Stimulated activated naive B cell treated with anti-CD40 and anti-IgM and Interleukin-4, amounts not matched to agents 10 μg/mL and 1 μg/mL and 100 μg/mL, for 72 hours (primary cell): ENCODE measurements around the gene PRKACA.
A peak's percentile ranks its signal among the peaks of the same experiment; 100 is the strongest.

ENCODE experiments used
- ATAC-seq, 2 donors: fragments of 150-1000 bp; cut with Tn5 transposase; replicated peaks; 2 replicates each; pipeline ENCODE4 v1.10.0; 2021; ENCODE audit warnings: moderate library complexity in 1 of 2
- DNase-seq: peaks from one replicate; pipeline ENCODE4 v3.0.0; 2021
- H3K27ac Mint-ChIP-seq: one replicate; pipeline ENCODE4 v1.8.0; 2022; ENCODE audit warnings: mild to moderate bottlenecking, mixed read lengths
- H3K27me3 Mint-ChIP-seq, 2 donors: one replicate each; pipeline ENCODE4 v1.8.0; 2022; ENCODE audit warnings: mixed read lengths in 2 of 2
- H3K36me3 Mint-ChIP-seq, 2 donors: one replicate each; pipeline ENCODE4 v1.8.0; 2022; ENCODE audit warnings: mixed read lengths in 2 of 2, mild to moderate bottlenecking in 1 of 2
- H3K4me1 Mint-ChIP-seq, 2 donors: one replicate each; pipeline ENCODE4 v1.8.0; 2022; ENCODE audit warnings: mixed read lengths in 2 of 2, mild to moderate bottlenecking in 1 of 2
- H3K4me3 Mint-ChIP-seq, 2 donors: one replicate each; pipeline ENCODE4 v1.8.0; 2022; ENCODE audit warnings: mild to moderate bottlenecking in 2 of 2, mixed read lengths in 2 of 2, moderate library complexity in 1 of 2
- H3K9me3 Mint-ChIP-seq, 2 donors: one replicate each; pipeline ENCODE4 v1.8.0; 2022; ENCODE audit warnings: mixed read lengths in 2 of 2, mild to moderate bottlenecking in 1 of 2

The PRKACA gene

GRCh38 chr19:14139944-14140343 lies 22.4 kb upstream of the PRKACA start:
- Mint-ChIP-seq H3K9me3 (no peaks in the 10 kb centered on the region), H3K4me3 (no peak overlapping the region), H3K36me3 (peaks cover 6 to 12% of the 10 kb centered on the region in 2 donors), H3K27me3 (no peaks in the 10 kb centered on the region), H3K4me1 (peaks cover 18 to 25% of the 10 kb centered on the region in 2 donors), H3K27ac (no peak overlapping the region)
- no peak for ATAC-seq
- no peak for DNase-seq

DNA sequence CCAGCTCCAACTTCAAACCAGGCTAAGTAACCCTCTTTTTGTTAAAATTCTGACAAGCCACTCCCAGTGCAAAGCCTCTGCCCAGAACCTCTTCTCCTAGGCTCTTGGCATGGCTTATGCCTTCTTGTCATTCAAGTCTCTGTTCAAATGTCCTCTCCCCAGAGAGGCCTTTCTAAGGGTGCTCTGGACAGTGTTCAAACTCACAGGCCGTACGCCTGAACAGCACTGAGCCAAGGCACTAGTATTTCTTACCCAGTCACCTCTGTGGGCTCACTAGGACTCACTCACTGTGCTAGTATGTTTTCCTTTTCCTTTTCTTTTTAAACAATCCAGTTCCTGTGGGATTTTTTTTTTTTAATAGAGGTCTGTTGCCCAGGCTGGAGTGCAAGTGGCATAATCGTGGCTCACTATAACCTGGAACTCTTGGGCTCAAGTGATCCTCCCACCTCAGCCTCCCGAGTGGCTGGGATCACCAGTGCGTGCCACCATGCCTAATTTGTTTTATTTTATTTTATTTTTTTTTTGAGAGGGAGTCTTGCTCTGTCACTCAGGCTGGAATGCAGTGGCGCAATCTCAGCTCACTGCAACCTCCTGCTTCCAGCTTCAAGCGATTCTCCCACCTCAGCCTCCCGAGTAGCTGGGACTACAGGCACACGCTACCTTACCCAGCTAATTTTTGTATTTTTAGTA lies 21.2 kb upstream of the PRKACA start:
- peaks cover 18 to 30% of the 10 kb centered on the region in 2 donors for H3K4me1 Mint-ChIP-seq
- DNase-seq (no peak), ATAC-seq (no peak)
- no peaks in the 10 kb centered on the region for H3K9me3 Mint-ChIP-seq
- peaks cover 6 to 12% of the 10 kb centered on the region in 2 donors for H3K36me3 Mint-ChIP-seq
- peak overlapping the region; percentile 76 for H3K27ac Mint-ChIP-seq
- peak overlapping the region; percentile 58 to 62 for H3K4me3 Mint-ChIP-seq
- H3K27me3 Mint-ChIP-seq, result no peaks in the 10 kb centered on the region

- Mint-ChIP-seq H3K9me3 (no peaks in the 10 kb centered on the region), H3K4me1 (peaks cover 18 to 30% of the 10 kb centered on the region in 2 donors), H3K27ac (peak within 1 kb of the TSS; percentile 92), H3K36me3 (peaks cover 6 to 12% of the 10 kb centered on the region in 2 donors), H3K4me3 (peak within 1 kb of the TSS; percentile 77 to 86), H3K27me3 (no peaks in the 10 kb centered on the region)
- peak; percentile 84 to 88 for ATAC-seq
- peak; percentile 99 for DNase-seq
Observed at GRCh38 chr19:14136509-14137281, 19.1 kb upstream of the PRKACA start, which contains the start of gene ASF1B. Gene ASF1B, minus strand, starts transcription at chr19:14136589. Its CDS starts 133 bp downstream, at chr19:14136456.

DNA sequence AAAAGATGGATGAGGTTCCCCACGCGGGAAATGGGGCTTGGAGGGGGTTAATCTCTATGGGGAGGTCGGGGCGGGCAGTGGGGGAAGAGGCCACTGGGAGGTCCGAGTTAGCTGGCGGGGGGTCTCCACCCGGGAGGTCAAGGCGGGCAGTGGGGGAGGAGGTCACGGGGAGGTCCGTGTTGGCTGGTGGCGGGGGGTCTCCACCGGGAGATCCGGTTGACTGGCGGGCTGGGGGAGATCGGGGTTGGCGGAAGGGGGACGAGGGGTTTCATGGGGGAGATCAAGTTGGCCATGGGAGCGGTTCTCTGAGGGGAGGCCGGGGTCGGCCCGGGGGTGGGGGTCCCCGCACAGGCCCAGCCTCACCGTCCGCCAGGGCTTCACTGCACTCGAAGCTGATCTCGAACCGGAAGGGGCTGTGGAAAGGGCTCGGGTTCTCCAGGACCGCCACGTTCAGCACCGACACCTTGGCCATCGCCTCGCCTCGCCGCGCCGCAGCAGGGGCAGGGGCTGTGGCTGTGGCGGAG lies 18.5 kb upstream of the PRKACA start:
- ATAC-seq, result peak; percentile 0 to 3
- peak overlapping the region; percentile 92 for H3K27ac Mint-ChIP-seq
- no peaks in the 10 kb centered on the region for H3K27me3 Mint-ChIP-seq
- peak overlapping the region; percentile 77 to 86 for H3K4me3 Mint-ChIP-seq
- DNase-seq, result no peak
- peaks cover 6 to 12% of the 10 kb centered on the region in 2 donors for H3K36me3 Mint-ChIP-seq
- peaks cover 18 to 30% of the 10 kb centered on the region in 2 donors for H3K4me1 Mint-ChIP-seq
- no peaks in the 10 kb centered on the region for H3K9me3 Mint-ChIP-seq

DNA sequence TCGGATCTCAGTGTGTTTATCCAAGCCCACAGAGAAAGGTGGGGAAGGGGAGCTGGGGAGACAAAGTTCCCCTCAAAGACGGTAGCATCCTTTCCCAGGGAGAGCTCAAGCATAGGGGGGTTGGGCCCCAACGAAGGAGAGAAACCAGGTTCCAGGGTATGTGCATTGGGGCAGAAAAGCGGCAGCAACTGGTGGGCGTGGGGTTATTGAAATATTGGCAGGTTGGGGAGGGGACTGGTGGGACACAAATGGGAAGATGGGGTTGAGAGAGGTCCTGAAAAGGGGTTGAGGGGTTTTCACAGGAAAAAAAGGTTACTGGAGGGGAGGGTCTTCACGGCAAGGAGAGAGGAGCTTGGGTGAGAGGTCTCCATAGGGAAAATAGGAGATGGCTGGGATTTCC lies 17.8 kb upstream of the PRKACA start:
- H3K27ac Mint-ChIP-seq, result peak overlapping the region; percentile 92
- H3K4me3 Mint-ChIP-seq, result peak overlapping the region; percentile 77 to 86
- ATAC-seq (no peak), DNase-seq (no peak)
- peaks cover 18 to 30% of the 10 kb centered on the region in 2 donors for H3K4me1 Mint-ChIP-seq
- no peaks in the 10 kb centered on the region for H3K9me3 Mint-ChIP-seq
- no peaks in the 10 kb centered on the region for H3K27me3 Mint-ChIP-seq
- peaks cover 6 to 12% of the 10 kb centered on the region in 2 donors for H3K36me3 Mint-ChIP-seq

DNA sequence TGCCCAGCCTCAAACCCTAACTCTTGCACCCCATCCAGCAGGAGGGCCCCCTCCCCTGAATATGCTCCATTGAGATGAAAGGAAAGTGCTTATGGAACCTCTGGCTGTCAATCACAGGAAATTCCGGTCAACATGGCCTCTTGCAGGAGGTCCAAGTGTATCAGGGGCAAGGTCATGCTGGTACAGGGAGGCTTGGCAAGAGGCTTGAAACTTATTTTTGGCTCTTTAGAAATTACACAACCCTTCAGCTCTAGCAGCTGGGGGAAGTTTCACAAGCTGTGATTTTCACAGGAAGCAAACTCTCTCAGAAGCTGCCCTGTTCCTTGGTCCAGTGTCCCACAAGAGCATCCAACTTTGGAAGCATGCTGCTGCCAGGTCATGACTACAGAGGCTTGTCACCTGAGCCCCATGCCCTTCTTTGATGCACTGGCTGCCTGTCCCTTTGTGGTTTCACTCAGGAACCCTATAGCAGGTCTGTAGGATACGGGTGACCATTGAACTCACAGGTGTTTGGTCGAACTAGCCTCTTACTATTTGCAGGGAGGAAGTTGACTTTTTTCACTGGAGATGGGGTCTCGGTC lies 10.5 kb upstream of the PRKACA start:
- Mint-ChIP-seq H3K9me3 (no peaks in the 10 kb centered on the region), H3K27ac (peak overlapping the region; percentile 25), H3K27me3 (no peaks in the 10 kb centered on the region), H3K36me3 (no peaks in the 10 kb centered on the region), H3K4me3 (no peak overlapping the region), H3K4me1 (peaks cover 2 to 5% of the 10 kb centered on the region in 2 donors)
- DNase-seq, result no peak
- peak in 1 of 2 donors; percentile 16 for ATAC-seq

- Mint-ChIP-seq H3K36me3 (no peaks in the 10 kb centered on the region), H3K4me1 (peaks cover 2 to 5% of the 10 kb centered on the region in 2 donors), H3K9me3 (no peaks in the 10 kb centered on the region), H3K27ac (no peak overlapping the region), H3K27me3 (no peaks in the 10 kb centered on the region), H3K4me3 (no peak overlapping the region)
- no peak for DNase-seq
- ATAC-seq, result no peak
Observed at GRCh38 chr19:14127176-14127575, 9.6 kb upstream of the PRKACA start.

DNA sequence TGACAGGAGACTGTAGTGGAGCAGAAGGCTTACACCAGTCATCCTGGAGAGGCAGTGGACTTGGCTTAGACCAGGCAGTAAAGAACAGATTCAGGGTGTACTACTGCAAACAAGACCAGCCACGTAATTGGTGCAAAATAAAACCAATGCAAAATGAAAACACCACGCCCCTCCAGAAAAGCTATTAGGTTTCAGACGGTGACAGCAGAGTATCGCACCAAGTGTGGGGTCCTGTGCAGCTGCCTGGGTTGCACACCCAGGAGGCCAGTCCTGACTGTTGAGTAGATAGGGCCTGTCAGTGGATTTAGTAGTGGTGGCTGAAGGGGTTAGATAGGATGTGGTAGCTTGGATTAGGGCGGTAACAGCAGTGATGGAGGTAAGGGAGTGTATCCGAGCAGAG lies 5.4 kb upstream of the PRKACA start:
- H3K27ac Mint-ChIP-seq, result no peak overlapping the region

GRCh38 chr19:14120497-14120780 lies 2.9 kb upstream of the PRKACA start:
- Mint-ChIP-seq H3K27me3 (no peaks in the 10 kb centered on the region), H3K4me1 (peaks cover 24 to 27% of the 10 kb centered on the region in 2 donors), H3K9me3 (no peaks in the 10 kb centered on the region), H3K27ac (no peak overlapping the region), H3K4me3 (no peak overlapping the region), H3K36me3 (peaks cover 0 to 2% of the 10 kb centered on the region in 2 donors)
- DNase-seq (no peak), ATAC-seq (no peak)

More for the DNA sequence above, 5.4 kb upstream of the PRKACA start:
- Mint-ChIP-seq H3K36me3 (no peaks in the 10 kb centered on the region), H3K4me3 (no peak overlapping the region), H3K27me3 (no peaks in the 10 kb centered on the region), H3K4me1 (peaks cover 9 to 10% of the 10 kb centered on the region in 2 donors), H3K9me3 (no peaks in the 10 kb centered on the region)
- no peak for DNase-seq
- no peak for ATAC-seq

- H3K4me3 Mint-ChIP-seq, result no peak overlapping the region
- no peak for DNase-seq
- H3K27me3 Mint-ChIP-seq, result no peaks in the 10 kb centered on the region
- no peaks in the 10 kb centered on the region for H3K9me3 Mint-ChIP-seq
- peaks cover 0 to 2% of the 10 kb centered on the region in 2 donors for H3K36me3 Mint-ChIP-seq
- no peak overlapping the region for H3K27ac Mint-ChIP-seq
- ATAC-seq, result no peak
- peaks cover 25 to 32% of the 10 kb centered on the region in 2 donors for H3K4me1 Mint-ChIP-seq
Observed at GRCh38 chr19:14119644-14120496, 2.3 kb upstream of the PRKACA start.

GRCh38 chr19:14119146-14119545 lies 1.6 kb upstream of the PRKACA start:
- ATAC-seq (no peak), DNase-seq (no peak)
- H3K27me3 Mint-ChIP-seq, result no peaks in the 10 kb centered on the region
- H3K4me3 Mint-ChIP-seq, result peak overlapping the region; percentile 85 to 98
- H3K4me1 Mint-ChIP-seq, result peaks cover 29 to 39% of the 10 kb centered on the region in 2 donors
- H3K27ac Mint-ChIP-seq, result peak overlapping the region; percentile 96
- H3K9me3 Mint-ChIP-seq, result no peaks in the 10 kb centered on the region
- H3K36me3 Mint-ChIP-seq, result peaks cover 0 to 2% of the 10 kb centered on the region in 2 donors

DNA sequence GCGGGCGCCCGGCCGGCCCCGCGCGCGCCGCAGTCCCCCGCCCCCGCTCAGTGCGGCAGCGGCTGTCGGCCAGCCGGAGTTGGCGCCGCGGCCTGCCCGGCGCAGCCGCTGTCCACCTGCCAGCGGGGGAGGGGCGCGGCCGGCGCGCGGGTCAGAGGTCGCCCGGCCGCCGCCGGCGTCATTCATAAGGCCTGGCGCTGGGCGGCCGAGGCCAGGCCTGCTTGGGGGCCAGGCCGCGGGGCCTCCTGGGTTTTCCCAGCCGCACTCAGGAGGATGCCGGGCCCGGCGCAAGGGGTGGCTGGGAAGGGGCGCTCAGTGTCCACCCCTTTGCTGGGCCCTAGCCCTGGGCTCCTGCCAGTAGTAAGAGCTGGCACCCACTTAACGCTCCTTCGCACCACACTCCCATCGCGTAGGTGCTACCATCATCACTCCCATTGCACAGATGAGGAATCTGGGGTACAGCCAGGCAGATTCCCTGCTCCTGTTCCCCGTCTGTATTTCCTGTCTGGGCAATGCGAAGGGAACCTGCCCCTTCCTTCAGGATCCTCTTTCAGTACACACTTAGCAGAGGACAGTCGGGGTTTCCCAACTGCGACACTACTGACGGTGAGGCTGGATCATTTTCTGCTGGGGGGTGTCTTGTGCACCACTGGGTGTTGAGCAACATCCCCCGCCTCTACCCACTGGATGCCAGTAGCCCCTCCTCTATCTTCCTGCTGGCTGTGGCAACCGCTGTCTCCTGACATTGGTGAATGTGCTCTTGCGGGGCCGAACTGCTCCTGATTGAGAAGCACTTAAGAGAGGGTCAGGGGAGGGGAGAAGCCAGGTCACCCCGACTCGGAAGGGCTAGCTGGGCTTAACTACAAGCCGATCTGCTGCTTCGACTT lies 846 bp upstream of the PRKACA start:
- no peaks in the 10 kb centered on the region for H3K27me3 Mint-ChIP-seq
- no peaks in the 10 kb centered on the region for H3K9me3 Mint-ChIP-seq
- peaks cover 32 to 46% of the 10 kb centered on the region in 2 donors for H3K4me1 Mint-ChIP-seq
- H3K36me3 Mint-ChIP-seq, result peaks cover 0 to 2% of the 10 kb centered on the region in 2 donors
- peak overlapping the region; percentile 85 to 98 for H3K4me3 Mint-ChIP-seq
- ATAC-seq (peak; percentile 22 to 25), DNase-seq (peak; percentile 39)
- H3K27ac Mint-ChIP-seq, result peak overlapping the region; percentile 96
